ENCODE results near the gene TERF2IP. TPM values are rescaled to one million over a fixed set of nuclear protein-coding genes. Genes with fewer than 3 reads are reported as not detected.

The TERF2IP gene
- total and polyA plus RNA-seq, 9 of the 15 experiments (the other 6 are each of a cell fraction or from before 2014, with no cell fraction given), result 14.5 to 64.2 (median 47.0) TPM

DNA sequence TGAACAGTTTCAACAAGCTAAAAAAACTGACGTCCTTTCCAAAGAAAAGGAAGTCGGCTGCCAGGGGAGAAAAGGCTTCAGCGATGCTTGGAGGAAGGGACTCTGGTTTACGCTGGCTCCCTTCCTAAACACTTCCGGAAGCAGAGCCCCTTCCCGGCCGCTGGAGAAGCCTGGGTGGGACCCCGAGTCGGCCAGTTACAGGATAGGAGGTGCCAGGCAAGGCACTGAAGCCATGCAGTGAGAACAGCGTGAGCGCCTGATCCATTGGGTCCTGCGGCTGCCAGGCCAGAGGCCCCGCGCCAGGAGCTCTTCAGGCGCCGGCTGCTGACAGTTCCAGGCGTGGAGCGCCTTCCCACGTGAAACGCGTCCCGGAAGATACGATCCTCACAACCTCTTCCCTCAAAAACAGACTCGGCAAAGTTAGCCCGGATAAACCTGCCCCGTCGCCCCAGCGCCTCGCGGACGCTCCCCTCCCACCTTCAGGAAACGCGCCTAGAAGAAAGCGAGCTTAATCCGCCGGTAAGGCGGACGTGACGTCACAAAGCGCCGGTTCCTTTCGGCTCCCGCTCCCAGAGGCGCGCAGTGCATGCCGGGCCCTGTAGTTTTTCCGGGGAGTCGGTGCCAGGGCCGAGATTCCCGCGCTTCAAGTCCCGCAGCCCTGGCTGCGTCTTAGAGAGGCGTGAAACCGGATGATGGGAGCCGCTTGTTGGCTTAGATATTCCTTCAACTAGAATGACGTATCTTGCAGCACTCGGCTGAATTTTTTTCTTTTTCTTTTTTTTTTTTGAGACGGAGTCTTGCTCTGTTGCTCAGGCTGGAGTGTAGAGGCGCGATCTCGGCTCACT is 24.6 kb upstream of the TERF2IP start, which contains the start of gene ADAT1 (continued):
- TF ChIP-seq, protein P1, sequence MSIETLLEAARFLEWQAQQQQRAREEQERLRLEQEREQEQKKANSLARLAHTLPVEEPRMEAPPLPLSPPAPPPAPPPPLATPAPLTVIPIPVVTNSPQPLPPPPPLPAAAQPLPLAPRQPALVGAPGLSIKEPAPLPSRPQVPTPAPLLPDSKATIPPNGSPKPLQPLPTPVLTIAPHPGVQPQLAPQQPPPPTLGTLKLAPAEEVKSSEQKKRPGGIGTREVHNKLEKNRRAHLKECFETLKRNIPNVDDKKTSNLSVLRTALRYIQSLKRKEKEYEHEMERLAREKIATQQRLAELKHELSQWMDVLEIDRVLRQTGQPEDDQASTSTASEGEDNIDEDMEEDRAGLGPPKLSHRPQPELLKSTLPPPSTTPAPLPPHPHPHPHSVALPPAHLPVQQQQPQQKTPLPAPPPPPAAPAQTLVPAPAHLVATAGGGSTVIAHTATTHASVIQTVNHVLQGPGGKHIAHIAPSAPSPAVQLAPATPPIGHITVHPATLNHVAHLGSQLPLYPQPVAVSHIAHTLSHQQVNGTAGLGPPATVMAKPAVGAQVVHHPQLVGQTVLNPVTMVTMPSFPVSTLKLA (conservative IDR thresholded peaks at IDR 0.05), result peak; percentile 96 to 98
- TF ChIP-seq DNMT1 (IDR thresholded peaks at IDR 0.05) (no peak), PHB (CRISPR knock-in tag; IDR thresholded peaks at IDR 0.05) (no peak), ETV1 (tag; conservative IDR thresholded peaks at IDR 0.05; ENCODE audit: low read depth) (peak; percentile 85), TCFL5 (CRISPR knock-in tag; conservative IDR thresholded peaks at IDR 0.05) (no peak), ZNF24 (IDR thresholded peaks at IDR 0.05) (no peak), RBM22 (IDR thresholded peaks at IDR 0.05; ENCODE audit: low read depth, low read length, poor library complexity, severe bottlenecking) (no peak), ZNF239 (CRISPR knock-in tag; IDR thresholded peaks at IDR 0.05) (no peak), NFATC3 (IDR thresholded peaks at IDR 0.05) (no peak), CXXC5 (CRISPR knock-in tag; IDR thresholded peaks at IDR 0.05) (peak; percentile 96), ZNF324 (CRISPR knock-in tag; IDR thresholded peaks at IDR 0.05) (no peak), MAFG (tag; conservative IDR thresholded peaks at IDR 0.05) (no peak), U2AF1 (optimal IDR thresholded peaks at IDR 0.05; ENCODE audit: low read depth, low read length) (no peak), ZNF445 (CRISPR knock-in tag; IDR thresholded peaks at IDR 0.05; ENCODE audit: low read depth) (no peak), RHOXF2B (CRISPR knock-in tag; conservative IDR thresholded peaks at IDR 0.05) (no peak), HDAC6 (IDR thresholded peaks at IDR 0.05; ENCODE audit: low read depth, low read length) (no peak), RB1 (IDR thresholded peaks at IDR 0.05; ENCODE audit: low read depth) (peak; percentile 94), BDP1 (IDR thresholded peaks at IDR 0.05; ENCODE audit: insufficient read depth, insufficient read length) (no peak)
- TF ChIP-seq, protein P2, sequence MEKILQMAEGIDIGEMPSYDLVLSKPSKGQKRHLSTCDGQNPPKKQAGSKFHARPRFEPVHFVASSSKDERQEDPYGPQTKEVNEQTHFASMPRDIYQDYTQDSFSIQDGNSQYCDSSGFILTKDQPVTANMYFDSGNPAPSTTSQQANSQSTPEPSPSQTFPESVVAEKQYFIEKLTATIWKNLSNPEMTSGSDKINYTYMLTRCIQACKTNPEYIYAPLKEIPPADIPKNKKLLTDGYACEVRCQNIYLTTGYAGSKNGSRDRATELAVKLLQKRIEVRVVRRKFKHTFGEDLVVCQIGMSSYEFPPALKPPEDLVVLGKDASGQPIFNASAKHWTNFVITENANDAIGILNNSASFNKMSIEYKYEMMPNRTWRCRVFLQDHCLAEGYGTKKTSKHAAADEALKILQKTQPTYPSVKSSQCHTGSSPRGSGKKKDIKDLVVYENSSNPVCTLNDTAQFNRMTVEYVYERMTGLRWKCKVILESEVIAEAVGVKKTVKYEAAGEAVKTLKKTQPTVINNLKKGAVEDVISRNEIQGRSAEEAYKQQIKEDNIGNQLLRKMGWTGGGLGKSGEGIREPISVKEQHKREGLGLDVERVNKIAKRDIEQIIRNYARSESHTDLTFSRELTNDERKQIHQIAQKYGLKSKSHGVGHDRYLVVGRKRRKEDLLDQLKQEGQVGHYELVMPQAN (IDR thresholded peaks at IDR 0.05; ENCODE audit: borderline replicate concordance), result peak; percentile 98
- TF ChIP-seq, protein P3, sequence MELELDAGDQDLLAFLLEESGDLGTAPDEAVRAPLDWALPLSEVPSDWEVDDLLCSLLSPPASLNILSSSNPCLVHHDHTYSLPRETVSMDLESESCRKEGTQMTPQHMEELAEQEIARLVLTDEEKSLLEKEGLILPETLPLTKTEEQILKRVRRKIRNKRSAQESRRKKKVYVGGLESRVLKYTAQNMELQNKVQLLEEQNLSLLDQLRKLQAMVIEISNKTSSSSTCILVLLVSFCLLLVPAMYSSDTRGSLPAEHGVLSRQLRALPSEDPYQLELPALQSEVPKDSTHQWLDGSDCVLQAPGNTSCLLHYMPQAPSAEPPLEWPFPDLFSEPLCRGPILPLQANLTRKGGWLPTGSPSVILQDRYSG (tag; conservative IDR thresholded peaks at IDR 0.05; ENCODE audit: low read depth), result no peak

Data from K562 (cell line).